CD14-positive monocyte (primary cell): Measurements from ENCODE around the gene MAP6. TPM values are rescaled to one million over a fixed set of nuclear protein-coding genes. Genes with fewer than 3 reads are reported as not detected.

Experiments used
- DNase-seq, 3 donors: peaks; one replicate each; pipeline ENCODE4 v3.0.0-alpha.2; 2011 to 2022
- H2AFZ ChIP-seq: 2 replicates; pipeline ENCODE4 v1.6.0; 2012; ENCODE audit warnings: mild to moderate bottlenecking, low read depth, low read length, inconsistent platforms; ENCODE audit not compliant: insufficient read depth, poor library complexity, severe bottlenecking
- H3K27ac ChIP-seq, 2 donors: 1 replicate in 1 of 2; 2 replicates in 1 of 2; pipeline ENCODE4 v1.5.1; 2012 to 2013; ENCODE audit warnings: low read length in 2 of 2, control low read depth in 1 of 2, inconsistent platforms in 1 of 2, low read depth in 1 of 2, mild to moderate bottlenecking in 1 of 2
- H3K27me3 ChIP-seq, 2 donors: one replicate each; pipeline versions ENCODE4 v1.6.0 to v1.6.1; 2011 to 2013; ENCODE audit warnings: low read length in 2 of 2; ENCODE audit not compliant: control insufficient read depth in 2 of 2, insufficient read depth in 2 of 2
- H3K36me3 ChIP-seq, 2 donors: replicated peaks in 1 of 2; 1 replicate in 1 of 2; 2 replicates in 1 of 2; pipeline versions ENCODE4 v1.5.1 to v1.6.1; 2012 to 2013; ENCODE audit warnings: low read length in 2 of 2, control low read depth in 1 of 2, inconsistent platforms in 1 of 2, mild to moderate bottlenecking in 1 of 2; ENCODE audit not compliant: insufficient read depth in 2 of 2, control insufficient read depth in 1 of 2
- H3K4me1 ChIP-seq, 2 donors: 1 replicate in 1 of 2; 2 replicates in 1 of 2; pipeline versions ENCODE4 v1.5.1 to v1.6.1; 2012 to 2013; ENCODE audit warnings: low read length in 2 of 2, control low read depth in 1 of 2, inconsistent platforms in 1 of 2, mild to moderate bottlenecking in 1 of 2, moderate library complexity in 1 of 2; ENCODE audit not compliant: insufficient read depth in 2 of 2, control insufficient read depth in 1 of 2
- H3K4me2 ChIP-seq: replicated peaks from 2 replicates; pipeline ENCODE3; 2012; ENCODE audit warnings: low read length, moderate library complexity, mild to moderate bottlenecking; ENCODE audit not compliant: poor library complexity, severe bottlenecking; ENCODE audit errors: extremely low read depth
- H3K4me3 ChIP-seq, 3 experiments: fragments of 200-600 bp in 1 of 3; sonication (generic) in 1 of 3; replicated peaks in 1 of 3; 1 replicate in 2 of 3; 2 replicates in 1 of 3; pipeline ENCODE4 v1.5.1; 2011 to 2013; ENCODE audit warnings: low read length in 3 of 3, mild to moderate bottlenecking in 3 of 3, control low read depth in 2 of 3, low read depth in 2 of 3, inconsistent platforms in 1 of 3, moderate library complexity in 1 of 3
- H3K79me2 ChIP-seq: 2 replicates; pipeline ENCODE4 v1.6.0; 2012; ENCODE audit warnings: mild to moderate bottlenecking, control low read depth, inconsistent platforms, low read length, moderate library complexity; ENCODE audit not compliant: insufficient read depth
- H3K9ac ChIP-seq: 2 replicates; pipeline ENCODE4 v1.6.0; 2017; ENCODE audit warnings: low read length, mild to moderate bottlenecking; ENCODE audit not compliant: insufficient read depth, poor library complexity, severe bottlenecking
- H3K9me3 ChIP-seq, 2 donors: replicated peaks in 1 of 2; 1 replicate in 1 of 2; 2 replicates in 1 of 2; pipeline versions ENCODE4 v1.5.1 to v1.6.1; 2012 to 2013; ENCODE audit warnings: low read length in 2 of 2, control low read depth in 1 of 2; ENCODE audit not compliant: control insufficient read depth in 1 of 2, insufficient read depth in 1 of 2
- H4K20me1 ChIP-seq: 2 replicates; pipeline ENCODE4 v1.6.0; 2012; ENCODE audit warnings: mild to moderate bottlenecking, low read length, control low read depth, moderate library complexity; ENCODE audit not compliant: insufficient read depth
- H3K27ac Mint-ChIP-seq, 7 donors: one replicate each; pipeline ENCODE4 v1.8.0; 2020; ENCODE audit warnings: mild to moderate bottlenecking in 7 of 7, mixed read lengths in 7 of 7, moderate library complexity in 6 of 7, inconsistent platforms in 2 of 7
- H3K27me3 Mint-ChIP-seq, 3 donors: one replicate each; pipeline ENCODE4 v1.8.0; 2021 to 2022; ENCODE audit warnings: low read depth in 3 of 3, mild to moderate bottlenecking in 3 of 3, mixed read lengths in 3 of 3, moderate library complexity in 3 of 3, inconsistent platforms in 1 of 3
- H3K36me3 Mint-ChIP-seq, 2 donors: one replicate each; pipeline ENCODE4 v1.8.0; 2020; ENCODE audit warnings: mixed read lengths in 2 of 2, inconsistent platforms in 1 of 2, mild to moderate bottlenecking in 1 of 2
- H3K4me1 Mint-ChIP-seq: one replicate; pipeline ENCODE4 v1.8.0; 2020; ENCODE audit warnings: mild to moderate bottlenecking, mixed read lengths
- H3K4me3 Mint-ChIP-seq, 2 donors: one replicate each; pipeline ENCODE4 v1.8.0; 2020; ENCODE audit warnings: mild to moderate bottlenecking in 2 of 2, mixed read lengths in 2 of 2, moderate library complexity in 1 of 2
- H3K9me3 Mint-ChIP-seq, 7 donors: one replicate each; pipeline ENCODE4 v1.8.0; 2020 to 2022; ENCODE audit warnings: mixed read lengths in 7 of 7, mild to moderate bottlenecking in 6 of 7, moderate library complexity in 6 of 7, inconsistent platforms in 2 of 7
- WGBS: methylation state at CpG from one replicate; pipeline ENCODE4 v1.1.5; 2013; ENCODE audit warnings: missing lambda C conversion rate; ENCODE audit not compliant: insufficient coverage; 5-methylcytosine and 5-hydroxymethylcytosine counted together
- intact Hi-C, 2 donors: fragments of 100-400 bp; cut with micrococcal nuclease; formaldehyde crosslinking; loops; one replicate each; pipeline versions ENCODE4 v1.15.0 to v1.15.1; 2023
- polyA plus RNA-seq, 3 donors: library from polyadenylated mRNA; depleted of rRNA in 1 of 3; unstranded in 2 of 3; stranded (reverse) in 1 of 3; fragments of 300-500 nt in 2 of 3; fragments of >200 nt in 1 of 3; fragmentation: Illumina TruSeq in 2 of 3; gene quantifications; 1 replicate in 2 of 3; 2 replicates in 1 of 3; pipeline ENCODE4 v1.2.3, GENCODE V29; 2012 to 2021
- TF ChIP-seq, protein P1 (sequence below): fragments of 200-600 bp; IDR thresholded peaks from one replicate; pipeline ENCODE4 v1.8.0; 2022; ENCODE audit warnings: antibody characterized with exemption, mild to moderate bottlenecking

The MAP6 gene
- polyA plus RNA-seq, 3 donors = not detected

- no peaks in the 10 kb centered on the region for H4K20me1 ChIP-seq
- Mint-ChIP-seq H3K36me3 (no peaks in the 10 kb centered on the region), H3K4me3 (no peak overlapping the region), H3K4me1 (peaks cover 17% of the 10 kb centered on the region), H3K27ac (no peak overlapping the region), H3K27me3 (peaks cover 0 to 5% (median 3%) of the 10 kb centered on the region in 3 donors), H3K9me3 (no peaks in the 10 kb centered on the region)
- TF ChIP-seq, protein P1, sequence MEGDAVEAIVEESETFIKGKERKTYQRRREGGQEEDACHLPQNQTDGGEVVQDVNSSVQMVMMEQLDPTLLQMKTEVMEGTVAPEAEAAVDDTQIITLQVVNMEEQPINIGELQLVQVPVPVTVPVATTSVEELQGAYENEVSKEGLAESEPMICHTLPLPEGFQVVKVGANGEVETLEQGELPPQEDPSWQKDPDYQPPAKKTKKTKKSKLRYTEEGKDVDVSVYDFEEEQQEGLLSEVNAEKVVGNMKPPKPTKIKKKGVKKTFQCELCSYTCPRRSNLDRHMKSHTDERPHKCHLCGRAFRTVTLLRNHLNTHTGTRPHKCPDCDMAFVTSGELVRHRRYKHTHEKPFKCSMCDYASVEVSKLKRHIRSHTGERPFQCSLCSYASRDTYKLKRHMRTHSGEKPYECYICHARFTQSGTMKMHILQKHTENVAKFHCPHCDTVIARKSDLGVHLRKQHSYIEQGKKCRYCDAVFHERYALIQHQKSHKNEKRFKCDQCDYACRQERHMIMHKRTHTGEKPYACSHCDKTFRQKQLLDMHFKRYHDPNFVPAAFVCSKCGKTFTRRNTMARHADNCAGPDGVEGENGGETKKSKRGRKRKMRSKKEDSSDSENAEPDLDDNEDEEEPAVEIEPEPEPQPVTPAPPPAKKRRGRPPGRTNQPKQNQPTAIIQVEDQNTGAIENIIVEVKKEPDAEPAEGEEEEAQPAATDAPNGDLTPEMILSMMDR = no peak
- H3K79me2 ChIP-seq = no peaks in the 10 kb centered on the region
- peaks cover 9 to 18% of the 10 kb centered on the region in 2 donors for H3K4me1 ChIP-seq
- no peaks in the 10 kb centered on the region for H3K27me3 ChIP-seq
- no peak overlapping the region for H3K4me3 ChIP-seq
- DNase-seq = no peak
- H3K27ac ChIP-seq = no peak overlapping the region
- H3K36me3 ChIP-seq = no peaks in the 10 kb centered on the region
- H3K4me2 ChIP-seq = no peak overlapping the region
- 96% methylated on average over 3 of the region's 3 CpGs for WGBS
- H3K9me3 ChIP-seq = no peaks in the 10 kb centered on the region
- no peak overlapping the region for H3K9ac ChIP-seq
- intact Hi-C loops = no loop called here
- no peak overlapping the region for H2AFZ ChIP-seq
Observed at GRCh38 chr11:75600356-75600755, 68.5 kb downstream of the MAP6 start.

DNA sequence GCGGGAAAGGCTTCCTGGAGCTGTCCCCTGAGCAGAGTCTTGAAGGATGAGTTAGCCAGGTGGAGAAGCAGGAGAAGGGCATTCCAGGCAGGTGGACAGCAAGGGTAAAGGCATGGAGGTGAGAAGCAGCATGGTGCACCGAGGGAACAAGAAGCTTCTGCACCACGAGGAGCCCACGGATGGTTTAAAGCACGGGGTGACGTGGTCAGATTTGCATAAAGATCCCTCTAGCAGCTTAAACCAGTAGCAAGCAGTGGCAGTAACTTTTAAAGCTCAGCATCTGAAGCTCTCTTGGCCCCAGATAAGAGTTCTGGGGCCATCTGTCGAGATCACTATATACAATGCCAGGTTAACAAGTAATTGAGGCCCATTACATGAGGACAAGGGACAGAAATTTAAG lies 69.9 kb downstream of the MAP6 start:
- Histone ChIP-seq H3K36me3 (no peaks in the 10 kb centered on the region), H3K27ac (no peak overlapping the region), H2AFZ (no peak overlapping the region), H3K4me3 (no peak overlapping the region), H3K4me1 (peaks cover 9 to 11% of the 10 kb centered on the region in 2 donors), H3K79me2 (no peaks in the 10 kb centered on the region), H3K27me3 (no peaks in the 10 kb centered on the region), H3K9ac (no peak overlapping the region), H4K20me1 (no peaks in the 10 kb centered on the region), H3K4me2 (no peak overlapping the region), H3K9me3 (no peaks in the 10 kb centered on the region)
- no peak overlapping the region for H3K4me3 Mint-ChIP-seq
- H3K27me3 Mint-ChIP-seq = peaks cover 0 to 10% (median 3%) of the 10 kb centered on the region in 3 donors
- H3K4me1 Mint-ChIP-seq = peaks cover 14% of the 10 kb centered on the region
- TF ChIP-seq, protein P1 = no peak
- intact Hi-C loops = no loop called here
- H3K9me3 Mint-ChIP-seq = no peaks in the 10 kb centered on the region
- H3K27ac Mint-ChIP-seq = no peak overlapping the region
- H3K36me3 Mint-ChIP-seq = no peaks in the 10 kb centered on the region
- WGBS = 76% methylated on average over 6 of the region's 7 CpGs
- no peak for DNase-seq
